Measurements from ENCODE around the gene GADL1.

Gene GADL1

GRCh38 chr3:30875505-30875904, 19.0 kb downstream of the GADL1 start:
- no peak for DNase-seq (ENCODE audit: low read depth in 2 of 2)

- DNase-seq (ENCODE audit: low read depth in 2 of 2) = no peak
Observed at GRCh38 chr3:30873671-30874070, 20.8 kb downstream of the GADL1 start.

- DNase-seq (ENCODE audit: low read depth in 2 of 2) = no peak
Observed at GRCh38 chr3:30872879-30873278, 21.6 kb downstream of the GADL1 start.

DNA sequence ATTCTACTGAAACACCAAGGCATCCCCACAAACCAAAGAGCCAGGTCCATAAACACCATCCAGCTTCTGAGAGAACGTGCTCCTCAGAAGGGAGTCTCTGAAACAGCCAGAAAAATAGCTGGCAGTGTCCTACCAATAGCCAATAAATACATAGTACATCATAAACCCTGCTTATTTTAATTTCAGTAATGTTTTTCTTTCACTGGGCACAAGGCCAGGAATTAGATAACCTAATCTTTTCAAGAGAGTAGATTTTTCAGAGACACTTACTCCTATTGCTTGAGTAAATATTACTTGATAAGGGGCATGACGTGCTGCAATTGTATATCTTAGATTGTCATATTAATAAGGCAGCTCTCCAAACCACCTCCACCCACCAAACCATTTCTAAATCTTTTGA, 22.7 kb downstream of the GADL1 start:
- DNase-seq (ENCODE audit: low read depth in 2 of 2) = no peak

DNA sequence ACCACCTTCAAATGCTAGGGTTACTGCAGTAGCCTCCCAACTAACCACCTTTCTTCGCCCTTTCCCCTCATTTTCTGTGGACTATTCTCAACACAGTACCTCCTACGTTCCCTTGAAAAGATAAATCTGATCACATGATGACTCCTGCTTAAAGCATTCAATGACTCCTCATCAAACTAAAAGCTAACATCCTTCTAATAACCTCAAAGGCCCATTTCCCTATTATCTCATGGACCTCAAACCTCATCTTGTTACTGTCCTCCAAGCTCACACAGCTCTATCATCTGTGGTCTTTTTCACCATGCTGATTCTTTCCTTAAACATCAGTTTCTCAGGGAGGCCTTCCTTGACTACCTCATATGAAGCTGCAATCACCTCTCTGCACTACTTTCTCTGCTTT, 29.6 kb downstream of the GADL1 start:
- DNase-seq (ENCODE audit: low read depth in 2 of 2) = no peak

DNA sequence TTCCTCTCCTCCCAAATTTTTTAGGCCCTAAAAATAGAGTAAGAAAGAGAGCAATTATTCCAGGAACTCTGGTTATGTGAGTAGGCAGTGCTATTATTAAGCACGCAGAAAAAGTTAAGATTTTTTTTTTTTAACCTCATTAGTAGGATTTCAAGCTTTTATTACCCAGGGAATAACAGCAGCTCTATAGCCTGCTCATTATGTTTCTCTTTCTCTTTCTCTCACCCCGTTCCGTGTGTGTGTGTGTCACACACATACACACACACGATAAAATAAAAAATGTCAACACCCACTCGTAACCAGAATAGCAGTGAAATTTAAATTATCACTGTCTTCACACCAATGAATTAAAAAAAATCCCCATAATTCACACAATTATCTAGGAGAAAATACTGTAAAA, 30.3 kb downstream of the GADL1 start:
- DNase-seq (ENCODE audit: low read depth in 2 of 2) = no peak

- DNase-seq (ENCODE audit: low read depth in 2 of 2) = no peak
Observed at GRCh38 chr3:30862004-30862403, 32.5 kb downstream of the GADL1 start.

- DNase-seq (ENCODE audit: low read depth in 2 of 2) = no peak
Observed at GRCh38 chr3:30858894-30859389, 35.5 kb downstream of the GADL1 start.

- DNase-seq (ENCODE audit: low read depth in 2 of 2) = no peak
Observed at GRCh38 chr3:30855400-30856292, 38.8 kb downstream of the GADL1 start.

DNA sequence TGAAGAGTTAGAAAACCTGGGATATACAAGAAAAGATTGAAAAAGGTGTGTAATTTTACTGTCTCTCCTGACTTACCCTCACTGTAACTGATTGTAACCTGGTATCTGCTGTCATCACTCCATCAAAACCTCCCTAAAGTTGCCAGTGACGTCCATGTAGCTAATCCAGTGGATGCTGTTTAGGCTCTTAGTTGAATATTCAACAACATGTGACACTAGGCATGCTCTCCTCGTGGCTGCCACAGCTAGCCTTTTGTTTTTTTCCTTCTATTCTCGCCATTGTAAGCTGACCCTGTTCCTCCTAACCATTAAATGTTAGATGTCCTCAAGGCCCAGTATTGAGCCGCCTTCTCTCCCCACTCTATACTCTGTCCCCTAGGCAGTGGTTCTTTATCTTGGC, 41.6 kb downstream of the GADL1 start:
- DNase-seq (ENCODE audit: low read depth in 2 of 2) = no peak

DNA sequence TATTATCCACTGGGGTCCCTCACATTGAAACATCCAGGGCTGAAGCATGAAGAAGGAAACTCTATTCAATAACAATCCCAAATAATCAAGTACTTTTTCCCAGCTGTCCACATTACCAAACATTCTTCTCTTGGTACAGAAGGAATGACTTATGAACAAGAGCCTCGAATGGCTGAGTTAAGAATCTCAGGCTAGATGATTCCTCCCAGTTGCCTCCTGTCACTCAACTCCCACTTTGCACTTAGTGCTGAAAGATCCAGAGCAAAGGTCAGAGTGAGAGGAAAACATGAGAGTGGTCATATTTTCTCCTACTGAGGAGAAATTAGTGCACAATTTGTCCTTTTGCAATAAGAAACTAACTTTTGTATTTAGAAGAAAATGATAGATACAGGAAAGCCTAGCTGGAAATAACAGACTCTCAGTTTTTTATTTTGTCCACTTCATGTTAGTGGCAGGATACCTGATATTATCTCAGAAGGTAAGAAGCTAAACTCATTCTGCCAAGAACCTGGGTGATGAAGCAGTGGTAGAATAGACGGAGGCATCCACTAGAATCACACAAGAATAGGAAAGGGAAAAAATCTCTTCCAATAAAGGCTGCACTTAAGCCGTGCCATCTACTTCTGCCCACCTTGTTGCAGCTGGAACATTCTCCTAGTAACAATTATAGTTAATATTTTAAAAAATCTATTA, 46.2 kb downstream of the GADL1 start:
- DNase-seq (ENCODE audit: low read depth in 2 of 2) = no peak

GRCh38 chr3:30847592-30847991, 46.9 kb downstream of the GADL1 start:
- no peak for DNase-seq (ENCODE audit: low read depth in 2 of 2)

GRCh38 chr3:30845606-30846005, 48.9 kb downstream of the GADL1 start:
- DNase-seq (ENCODE audit: low read depth in 2 of 2) = no peak

DNA sequence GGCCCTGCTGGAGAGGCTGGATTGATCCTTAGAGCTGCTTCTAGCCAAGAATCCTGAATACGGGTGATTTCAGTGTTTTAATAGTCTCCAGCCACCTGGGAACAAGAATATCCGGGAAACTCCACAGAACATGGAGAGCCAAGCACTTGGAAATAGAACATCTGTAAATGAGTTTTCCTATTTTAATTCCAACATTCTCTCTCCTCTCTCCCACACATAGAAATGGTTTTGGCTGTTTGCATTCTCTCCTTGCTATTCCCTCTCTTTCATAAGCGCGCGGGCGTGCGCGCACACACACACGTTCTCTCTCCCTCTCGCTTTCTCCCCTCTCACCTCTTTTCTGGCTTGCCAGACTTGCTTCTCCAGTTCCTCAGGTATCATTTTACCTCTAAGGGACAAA, 50.6 kb downstream of the GADL1 start:
- DNase-seq (ENCODE audit: low read depth in 2 of 2) = no peak

- DNase-seq (ENCODE audit: low read depth in 2 of 2) = no peak
Observed at GRCh38 chr3:30836141-30836540, 58.3 kb downstream of the GADL1 start.

GRCh38 chr3:30835667-30836066, 58.8 kb downstream of the GADL1 start:
- no peak for DNase-seq (ENCODE audit: low read depth in 2 of 2)

DNA sequence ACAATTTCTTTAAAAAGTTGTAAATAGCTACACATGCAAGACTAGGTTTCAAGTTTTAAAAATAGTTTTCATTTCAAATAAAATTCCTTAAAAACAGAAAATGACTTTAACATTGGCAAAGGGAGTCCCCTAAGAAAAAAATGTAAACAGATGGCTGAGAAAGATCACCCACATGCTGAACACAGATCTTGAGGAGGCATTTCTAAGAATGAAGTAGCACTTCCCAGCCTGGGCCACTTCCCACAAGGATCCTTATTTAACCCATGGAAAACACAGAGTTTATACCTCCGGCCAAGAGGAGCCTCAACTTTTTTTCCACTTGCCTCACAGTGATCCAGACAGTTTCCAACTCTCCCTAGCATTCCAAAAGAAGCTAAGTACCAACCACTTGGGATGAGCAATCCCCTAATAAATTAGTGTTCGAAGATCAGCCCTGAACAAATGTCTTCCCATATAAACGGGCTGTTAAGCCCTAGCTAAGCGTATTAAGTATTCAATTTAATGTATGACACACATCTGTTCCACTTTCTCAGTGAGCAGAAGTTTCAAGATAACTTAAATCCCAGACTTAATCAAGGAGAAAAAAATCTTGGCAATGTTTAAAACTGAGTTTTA, 61.4 kb downstream of the GADL1 start:
- DNase-seq (ENCODE audit: low read depth in 2 of 2) = no peak

- DNase-seq (ENCODE audit: low read depth in 2 of 2) = no peak
Observed at GRCh38 chr3:30827080-30827479, 67.4 kb downstream of the GADL1 start.

GRCh38 chr3:30826531-30826942, 67.9 kb downstream of the GADL1 start:
- no peak for DNase-seq (ENCODE audit: low read depth in 2 of 2)

GRCh38 chr3:30819067-30819798, 75.2 kb downstream of the GADL1 start:
- DNase-seq (ENCODE audit: low read depth in 2 of 2) = no peak

- DNase-seq (ENCODE audit: low read depth in 2 of 2) = no peak
Observed at GRCh38 chr3:30813734-30814133, 80.7 kb downstream of the GADL1 start.
